K562 (cell line): Measurements from ENCODE around the gene LAMA5. TPM values are rescaled to one million over a fixed set of nuclear protein-coding genes. Genes with fewer than 3 reads are reported as not detected.

Source experiments
- ATAC-seq: fragments of 200-7000 bp; cut with Tn5 transposase; 3 replicates; pipeline ENCODE4 v1.9.1; 2020; ENCODE audit warnings: moderate library complexity
- BruUV-seq: library from RNA; stranded (reverse); fragments of 400-500 nt; replicated peaks from 2 replicates; lab custom pipeline; 2021; lab: Mats Ljungman, UMichigan
- CTCF ChIA-PET: fragments of 300-600 bp; formaldehyde crosslinking; extraction: SDS; loops from one replicate; lab custom pipeline; 2021; ENCODE audit warnings: low intra/inter-chr PET ratio; lab: Yijun Ruan, JAX
- POLR2A ChIA-PET: fragments of 300-600, 350-650 bp; sonication (Branson Sonifier 250); formaldehyde crosslinking; extraction: SDS; loops from one replicate; lab custom pipeline; 2021; ENCODE audit warnings: antibody characterized with exemption, inconsistent platforms; lab: Yijun Ruan, JAX
- DNase-seq, 4 experiments: peaks; one replicate each; pipeline versions ENCODE4 v3.0.0 to v3.0.0-alpha.2; 2011 to 2018; ENCODE audit warnings: low spot score in 3 of 4, mixed read lengths in 3 of 4; ENCODE audit errors: extremely low read depth in 1 of 4
- FAIRE-seq: peaks from 2 replicates; lab custom pipeline; 2011; peaks lifted over from hg19 to GRCh38; lab: Jason Lieb, UNC
- H2AFZ ChIP-seq: 2 replicates; pipeline ENCODE4 v1.6.0; 2011; ENCODE audit warnings: low read depth, low read length, control low read depth, inconsistent platforms
- H3K27ac ChIP-seq: fragments of 200-600 bp; 3 replicates; pipeline ENCODE4 v1.8.0; 2011; ENCODE audit warnings: low read depth, mild to moderate bottlenecking, control low read depth, inconsistent platforms, low read length, moderate library complexity, mixed read lengths; ENCODE audit errors: extremely low read depth
- H3K27me3 ChIP-seq, 2 experiments: fragments of 300-600 bp in 1 of 2; 2 replicates in 1 of 2; 3 replicates in 1 of 2; pipeline versions ENCODE4 v1.6.0 to v1.8.0; 2011; ENCODE audit warnings: inconsistent platforms in 2 of 2, low read length in 2 of 2, mild to moderate bottlenecking in 1 of 2, mixed read lengths in 1 of 2, moderate library complexity in 1 of 2; ENCODE audit not compliant: control insufficient read depth in 2 of 2, insufficient read depth in 2 of 2
- H3K36me3 ChIP-seq: fragments of 300-600 bp; 3 replicates; pipeline ENCODE4 v1.8.0; 2011; ENCODE audit warnings: mild to moderate bottlenecking, low read length, inconsistent platforms; ENCODE audit not compliant: control insufficient read depth, insufficient read depth
- H3K4me1 ChIP-seq, 2 experiments: fragments of 200-600 bp in 1 of 2; replicated peaks in 1 of 2; 2 replicates in 1 of 2; 3 replicates in 1 of 2; pipeline versions ENCODE4 v1.5.1 to v1.8.0; 2011; ENCODE audit warnings: inconsistent platforms in 2 of 2, low read length in 2 of 2, mild to moderate bottlenecking in 1 of 2, mixed read lengths in 1 of 2, moderate library complexity in 1 of 2; ENCODE audit not compliant: control insufficient read depth in 2 of 2, insufficient read depth in 2 of 2
- H3K4me2 ChIP-seq: 2 replicates; pipeline ENCODE4 v1.6.1; 2011; ENCODE audit warnings: low read length, control low read depth, inconsistent platforms, mixed read lengths; ENCODE audit not compliant: insufficient read depth
- H3K4me3 ChIP-seq: fragments of 200-600 bp; sonication (generic), shearing (Covaris generic); 2 replicates; pipeline ENCODE4 v1.5.1; 2016; ENCODE audit warnings: control low read depth, inconsistent platforms
- H3K79me2 ChIP-seq: fragments of 200-600 bp; 3 replicates; pipeline ENCODE4 v1.8.0; 2011; ENCODE audit warnings: low read length, inconsistent platforms; ENCODE audit not compliant: control insufficient read depth, insufficient read depth
- H3K9ac ChIP-seq, 2 experiments: 2 replicates each; pipeline versions ENCODE4 v1.6.0 to v1.6.1; 2011; ENCODE audit warnings: low read depth in 2 of 2, low read length in 2 of 2, control low read depth in 1 of 2, inconsistent platforms in 1 of 2, mild to moderate bottlenecking in 1 of 2, mixed read lengths in 1 of 2; ENCODE audit not compliant: insufficient read depth in 1 of 2
- H3K9me1 ChIP-seq: one replicate; pipeline ENCODE4 v1.6.0; 2011; ENCODE audit warnings: inconsistent platforms, mild to moderate bottlenecking, low read length, moderate library complexity; ENCODE audit not compliant: control insufficient read depth, insufficient read depth
- H3K9me3 ChIP-seq: replicated peaks from 2 replicates; pipeline ENCODE4 v1.5.1; 2011; ENCODE audit warnings: low read depth, low read length, inconsistent platforms; ENCODE audit not compliant: control insufficient read depth, insufficient read depth
- H4K20me1 ChIP-seq: replicated peaks from 2 replicates; pipeline ENCODE4 v1.6.1; 2011; ENCODE audit warnings: low read length, inconsistent platforms, mixed read lengths; ENCODE audit not compliant: control insufficient read depth, insufficient read depth
- HDGF ChIP-seq: fragments of 450-650 bp; IDR thresholded peaks from 2 replicates; pipeline ENCODE4 v1.6.1; 2016
- HMG20A ChIP-seq: fragments of 450-650 bp; formaldehyde crosslinking; conservative IDR thresholded peaks from 2 replicates; pipeline ENCODE4 v1.4.0; 2020; ENCODE audit warnings: mild to moderate bottlenecking, mixed read lengths
- MTA1 ChIP-seq: fragments of 450-650 bp; IDR thresholded peaks from 2 replicates; pipeline ENCODE4 v1.6.1; 2017; ENCODE audit warnings: borderline replicate concordance
- POLR2G ChIP-seq: fragments of 200-400 bp; formaldehyde crosslinking; IDR thresholded peaks from 2 replicates; pipeline ENCODE4 v1.6.1; 2017; ENCODE audit warnings: low read depth, mild to moderate bottlenecking, antibody characterized with exemption, low read length, moderate library complexity
- PRMT5 ChIP-seq: sonication (generic); formaldehyde crosslinking; IDR thresholded peaks from 2 replicates; pipeline ENCODE4 v1.5.0; 2020; ENCODE audit warnings: missing genetic modification reagents
- RFX1 ChIP-seq: fragments of 450-650 bp; IDR thresholded peaks from 2 replicates; pipeline ENCODE4 v1.6.1; 2016; ENCODE audit warnings: mild to moderate bottlenecking, moderate library complexity
- TCF7L2 ChIP-seq: fragments of 150-350 bp; IDR thresholded peaks from 2 replicates; pipeline ENCODE4 v1.6.1; 2016; ENCODE audit warnings: low read depth, mild to moderate bottlenecking, low read length, moderate library complexity
- WGBS: fragments of 100-300 bp; shearing (Covaris generic); methylation state at CpG from one replicate; pipeline ENCODE4 v1.1.6; 2016; ENCODE audit warnings: low coverage, mixed read lengths; ENCODE audit not compliant: insufficient coverage; ENCODE audit errors: missing lambda C conversion rate; 5-methylcytosine and 5-hydroxymethylcytosine counted together
- in situ Hi-C: fragments of 300-500 bp; cut with MboI; formaldehyde crosslinking; loops from 4 replicates; pipeline ENCODE4 v1.15.0; 2018; ENCODE audit warnings: inconsistent platforms, mixed read lengths
- intact Hi-C: fragments of 100-400 bp; cut with micrococcal nuclease; formaldehyde crosslinking; loops from 2 replicates; pipeline ENCODE4 v1.14.2; 2022
- polyA plus RNA-seq, 8 experiments: library from polyadenylated mRNA; depleted of rRNA in 4 of 8; stranded (reverse) in 5 of 8; unstranded in 3 of 8; fragments of >200 nt; fragmentation: Nextera tagmentation in 2 of 8; fragmentation: Illumina TruSeq in 1 of 8; extraction: Ambion mirVana in 2 of 8; extraction: Trizol in 1 of 8; gene quantifications; 2 replicates each; pipeline versions ENCODE4 v1.2.1 to v1.2.3, GENCODE V29; 2011 to 2014; ENCODE audit warnings: inconsistent platforms in 1 of 8, missing spikeins in 1 of 8
- total RNA-seq, 7 experiments: library from RNA; depleted of rRNA in 6 of 7; stranded (reverse); fragments of >200 nt in 6 of 7; fragmentation: Illumina TruSeq in 2 of 7; extraction: Trizol in 2 of 7; gene quantifications; 2 replicates each; pipeline versions ENCODE4 v1.2.1 to v1.2.3, GENCODE V29; 2011 to 2021; ENCODE audit warnings: low replicate concordance in 1 of 7
- TF ChIP-seq, protein P1 (sequence below): sonication (generic); formaldehyde crosslinking; IDR thresholded peaks from 2 replicates; pipeline ENCODE4 v1.8.0; 2022; ENCODE audit warnings: missing genetic modification reagents, mild to moderate bottlenecking, borderline replicate concordance
- TF ChIP-seq, protein P2 (sequence below): fragments of 250-450 bp; sonication (Bioruptor Pico); IDR thresholded peaks from 2 replicates; pipeline ENCODE4 v1.8.0; 2021; ENCODE audit warnings: mild to moderate bottlenecking, moderate library complexity

Gene LAMA5
- total and polyA plus RNA-seq, 9 of the 15 experiments (the other 6 are each of a cell fraction or from before 2014, with no cell fraction given), result 0.31 to 101 (median 7.8) TPM

DNA sequence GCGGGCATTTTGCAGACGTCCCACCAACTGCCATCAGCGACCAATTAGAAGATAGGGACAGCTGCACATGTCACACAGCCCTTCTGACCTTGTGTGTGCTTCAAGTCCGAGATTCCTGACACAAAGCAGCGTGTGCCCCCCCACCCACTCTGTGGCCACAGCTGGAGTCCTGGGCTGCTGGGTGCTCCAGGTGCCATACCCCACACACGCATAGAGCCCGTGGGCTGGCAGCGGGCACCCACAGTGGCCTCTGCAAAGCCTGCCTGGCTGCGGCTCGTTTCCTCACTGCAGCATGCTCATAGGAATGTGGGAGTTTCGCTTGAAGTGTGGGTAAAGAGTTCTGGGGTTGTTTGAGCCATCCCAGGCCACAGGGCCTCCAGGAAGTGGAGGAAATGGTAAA lies 66.8 kb downstream of the LAMA5 start:
- BruUV-seq, result no TSS peak
- Histone ChIP-seq H3K9ac (0 out of 4 replicates have a peak overlapping the region, but pooled peaks of 1 of the 2 experiments have one; percentile 1), H3K36me3 (peaks cover 27% of the 10 kb centered on the region; the same call in 2 of the 3 replicates), H3K27me3 (no peaks in the 10 kb centered on the region), H3K9me3 (no peaks in the 10 kb centered on the region), H3K4me3 (no peak overlapping the region), H2AFZ (no peak overlapping the region), H3K9me1 (peaks cover 5% of the 10 kb centered on the region), H3K27ac (no peak overlapping the region), H3K79me2 (peaks cover 24% of the 10 kb centered on the region), H4K20me1 (peaks cover 20% of the 10 kb centered on the region), H3K4me2 (no peak overlapping the region), H3K4me1 (peaks cover 14 to 54% of the 10 kb centered on the region in 2 experiments)
- WGBS, result 63% methylated on average over 11 of the region's 11 CpGs
- POLR2A ChIA-PET, result interaction anchor here (0.7 to 1.0 kb wide), 2 partner anchors 9 to 65 kb away, joined by 3 to 5 read pairs; no protein-coding TSS in a partner anchor
- ATAC-seq (no peak), DNase-seq (no peak), FAIRE-seq (no peak)
- CTCF ChIA-PET, result interaction anchor here (1.1 kb wide), 1 partner anchor 105 kb away, joined by 3 read pairs; no protein-coding TSS in a partner anchor
- intact Hi-C loops, result loop anchor here (5.0 to 10.0 kb wide), 3 partner anchors 67 to 316 kb away; partner anchors contain the start of gene LAMA5
- TF ChIP-seq POLR2G (peak; percentile 47; the same call in 1 of the 2 replicates), RFX1 (no peak)
- in situ Hi-C loops, result loop anchor here (10.0 kb wide), 2 partner anchors 194 to 314 kb away; no protein-coding TSS in a partner anchor

DNA sequence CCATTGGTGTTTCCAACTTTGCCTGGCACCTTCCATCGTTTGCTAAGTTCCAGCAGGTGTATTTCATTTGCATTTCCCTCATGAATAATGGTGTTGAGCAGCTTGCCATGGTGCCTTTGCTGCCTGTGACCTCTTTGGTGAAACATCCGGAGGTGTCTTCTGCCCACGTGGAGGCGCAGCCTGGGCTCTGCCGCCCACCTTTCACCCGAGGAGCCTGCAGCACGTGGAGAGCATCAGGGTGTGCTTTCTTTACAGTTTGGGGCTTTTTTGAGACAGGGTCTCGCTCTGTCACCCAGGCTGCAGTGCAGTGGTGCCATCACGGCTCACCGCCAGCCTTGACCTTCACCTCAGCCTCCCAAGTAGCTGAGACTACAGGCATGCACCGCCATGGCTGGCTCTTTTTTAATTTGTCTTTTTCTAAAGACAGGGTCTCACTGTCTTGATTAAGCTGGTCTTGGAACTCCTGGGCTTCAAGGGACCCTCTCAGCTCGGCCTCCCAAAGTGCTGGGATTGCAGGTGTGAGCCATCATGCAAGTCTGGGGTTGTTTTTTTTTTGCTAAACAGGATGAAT lies 67.4 kb downstream of the LAMA5 start:
- 45% methylated on average over 12 of the region's 12 CpGs for WGBS
- Histone ChIP-seq H3K4me3 (no peak overlapping the region), H3K4me2 (no peak overlapping the region), H3K27ac (no peak overlapping the region), H3K27me3 (no peaks in the 10 kb centered on the region), H3K9me1 (peaks cover 5% of the 10 kb centered on the region), H4K20me1 (peaks cover 15% of the 10 kb centered on the region), H3K36me3 (peaks cover 25% of the 10 kb centered on the region; the same call in 2 of the 3 replicates), H3K4me1 (peaks cover 8 to 48% of the 10 kb centered on the region in 2 experiments), H3K9ac (no peak overlapping the region), H2AFZ (no peak overlapping the region), H3K79me2 (peaks cover 18% of the 10 kb centered on the region), H3K9me3 (no peaks in the 10 kb centered on the region)
- no TSS peak for BruUV-seq
- FAIRE-seq (no peak), ATAC-seq (no peak), DNase-seq (no peak)
- intact Hi-C loops, result loop anchor here (5.0 to 10.0 kb wide), 3 partner anchors 68 to 315 kb away; partner anchors contain the start of gene LAMA5
- ChIA-PET CTCF (interaction anchor here (0.6 to 1.1 kb wide), 2 partner anchors 106 to 107 kb away, joined by 3 read pairs; partner anchors contain the start of gene CABLES2), POLR2A (interaction anchor here (0.6 to 1.0 kb wide), 3 partner anchors 9 to 69 kb away, joined by 3 to 5 read pairs (median 3); no protein-coding TSS in a partner anchor)
- in situ Hi-C loops, result loop anchor here (10.0 kb wide), 2 partner anchors 195 to 315 kb away; no protein-coding TSS in a partner anchor
- TF ChIP-seq, protein P1, sequence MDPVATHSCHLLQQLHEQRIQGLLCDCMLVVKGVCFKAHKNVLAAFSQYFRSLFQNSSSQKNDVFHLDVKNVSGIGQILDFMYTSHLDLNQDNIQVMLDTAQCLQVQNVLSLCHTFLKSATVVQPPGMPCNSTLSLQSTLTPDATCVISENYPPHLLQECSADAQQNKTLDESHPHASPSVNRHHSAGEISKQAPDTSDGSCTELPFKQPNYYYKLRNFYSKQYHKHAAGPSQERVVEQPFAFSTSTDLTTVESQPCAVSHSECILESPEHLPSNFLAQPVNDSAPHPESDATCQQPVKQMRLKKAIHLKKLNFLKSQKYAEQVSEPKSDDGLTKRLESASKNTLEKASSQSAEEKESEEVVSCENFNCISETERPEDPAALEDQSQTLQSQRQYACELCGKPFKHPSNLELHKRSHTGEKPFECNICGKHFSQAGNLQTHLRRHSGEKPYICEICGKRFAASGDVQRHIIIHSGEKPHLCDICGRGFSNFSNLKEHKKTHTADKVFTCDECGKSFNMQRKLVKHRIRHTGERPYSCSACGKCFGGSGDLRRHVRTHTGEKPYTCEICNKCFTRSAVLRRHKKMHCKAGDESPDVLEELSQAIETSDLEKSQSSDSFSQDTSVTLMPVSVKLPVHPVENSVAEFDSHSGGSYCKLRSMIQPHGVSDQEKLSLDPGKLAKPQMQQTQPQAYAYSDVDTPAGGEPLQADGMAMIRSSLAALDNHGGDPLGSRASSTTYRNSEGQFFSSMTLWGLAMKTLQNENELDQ (CRISPR knock-in tag), result no peak
- TF ChIP-seq PRMT5 (CRISPR knock-in tag), result no peak
- TF ChIP-seq HDGF, result no peak
- no peak for TF ChIP-seq TCF7L2
- TF ChIP-seq, protein P2, sequence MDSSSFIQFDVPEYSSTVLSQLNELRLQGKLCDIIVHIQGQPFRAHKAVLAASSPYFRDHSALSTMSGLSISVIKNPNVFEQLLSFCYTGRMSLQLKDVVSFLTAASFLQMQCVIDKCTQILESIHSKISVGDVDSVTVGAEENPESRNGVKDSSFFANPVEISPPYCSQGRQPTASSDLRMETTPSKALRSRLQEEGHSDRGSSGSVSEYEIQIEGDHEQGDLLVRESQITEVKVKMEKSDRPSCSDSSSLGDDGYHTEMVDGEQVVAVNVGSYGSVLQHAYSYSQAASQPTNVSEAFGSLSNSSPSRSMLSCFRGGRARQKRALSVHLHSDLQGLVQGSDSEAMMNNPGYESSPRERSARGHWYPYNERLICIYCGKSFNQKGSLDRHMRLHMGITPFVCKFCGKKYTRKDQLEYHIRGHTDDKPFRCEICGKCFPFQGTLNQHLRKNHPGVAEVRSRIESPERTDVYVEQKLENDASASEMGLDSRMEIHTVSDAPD (CRISPR knock-in tag), result no peak
- TF ChIP-seq MTA1, result no peak
- no peak for TF ChIP-seq HMG20A (CRISPR knock-in tag)
